ENCODE measurements around the gene OR5K1.

DNA sequence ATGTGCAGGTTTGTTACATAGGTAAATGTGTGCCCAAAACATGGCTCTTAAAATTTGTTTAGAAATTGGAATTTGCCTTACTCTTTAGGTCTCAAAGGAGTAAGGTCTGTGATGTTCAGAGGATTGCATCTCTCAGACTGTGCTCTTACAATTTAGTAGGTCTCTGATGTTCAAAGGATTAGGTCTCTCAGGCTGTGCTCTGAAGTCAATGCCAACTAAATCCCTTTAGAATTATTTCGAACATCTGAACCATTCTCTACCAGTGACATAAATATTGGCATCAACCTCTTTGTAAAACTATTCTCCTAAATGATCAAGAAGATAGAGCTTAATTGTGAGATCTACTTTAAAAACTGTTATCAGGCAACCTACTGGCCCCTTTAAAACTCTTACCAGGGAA, at the start of gene OR5K1:
- TF ChIP-seq, protein P1, sequence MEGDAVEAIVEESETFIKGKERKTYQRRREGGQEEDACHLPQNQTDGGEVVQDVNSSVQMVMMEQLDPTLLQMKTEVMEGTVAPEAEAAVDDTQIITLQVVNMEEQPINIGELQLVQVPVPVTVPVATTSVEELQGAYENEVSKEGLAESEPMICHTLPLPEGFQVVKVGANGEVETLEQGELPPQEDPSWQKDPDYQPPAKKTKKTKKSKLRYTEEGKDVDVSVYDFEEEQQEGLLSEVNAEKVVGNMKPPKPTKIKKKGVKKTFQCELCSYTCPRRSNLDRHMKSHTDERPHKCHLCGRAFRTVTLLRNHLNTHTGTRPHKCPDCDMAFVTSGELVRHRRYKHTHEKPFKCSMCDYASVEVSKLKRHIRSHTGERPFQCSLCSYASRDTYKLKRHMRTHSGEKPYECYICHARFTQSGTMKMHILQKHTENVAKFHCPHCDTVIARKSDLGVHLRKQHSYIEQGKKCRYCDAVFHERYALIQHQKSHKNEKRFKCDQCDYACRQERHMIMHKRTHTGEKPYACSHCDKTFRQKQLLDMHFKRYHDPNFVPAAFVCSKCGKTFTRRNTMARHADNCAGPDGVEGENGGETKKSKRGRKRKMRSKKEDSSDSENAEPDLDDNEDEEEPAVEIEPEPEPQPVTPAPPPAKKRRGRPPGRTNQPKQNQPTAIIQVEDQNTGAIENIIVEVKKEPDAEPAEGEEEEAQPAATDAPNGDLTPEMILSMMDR (IDR thresholded peaks at IDR 0.05): no peak
- TF ChIP-seq EP300 (IDR thresholded peaks at IDR 0.05): no peak
